ENCODE results near the gene MKKS.

- TF ChIP-seq CTCF (conservative IDR thresholded peaks at IDR 0.05 in 1 of 2, IDR thresholded peaks at IDR 0.05 in 1 of 2; ENCODE audit: extremely low read depth in 1 of 2, insufficient read depth in 1 of 2, low read depth in 1 of 2, low read length in 2 of 2), result no peak
- no peak for TF ChIP-seq EZH2 (IDR thresholded peaks at IDR 0.05; ENCODE audit: borderline replicate concordance, low read length)
These were observed 30.9 kb downstream of the MKKS start for GRCh38 chr20:10402938-10403608.
